Common myeloid progenitor, CD34-positive (primary cell): ENCODE results near the gene PPIE.

Source experiments
- CTCF ChIA-PET: fragments of 350-600 bp; sonication (Branson Sonifier 250); formaldehyde crosslinking; loops from one replicate; lab custom pipeline; 2021; ENCODE audit warnings: antibody characterized with exemption; lab: Charles Lee
- POLR2A ChIA-PET: fragments of 350-600 bp; sonication (Branson Sonifier 250); formaldehyde crosslinking; loops from one replicate; lab custom pipeline; 2021; ENCODE audit warnings: antibody characterized with exemption; lab: Charles Lee
- DNase-seq, 3 donors: peaks; one replicate each; pipeline versions ENCODE4 v3.0.0 to v3.0.0-alpha.2; 2013
- H3K27ac ChIP-seq, 2 experiments: 1 replicate in 1 of 2; 2 replicates in 1 of 2; pipeline ENCODE4 v1.7.0; 2013; ENCODE audit warnings: inconsistent platforms in 2 of 2, low read length in 2 of 2, mild to moderate bottlenecking in 2 of 2, low read depth in 1 of 2, moderate library complexity in 1 of 2; ENCODE audit not compliant: severe bottlenecking in 2 of 2, insufficient read depth in 1 of 2, poor library complexity in 1 of 2
- H3K27me3 ChIP-seq, 5 experiments: replicated peaks in 2 of 5; 1 replicate in 3 of 5; 2 replicates in 2 of 5; pipeline versions ENCODE4 v1.6.1 to v1.7.0; 2013; ENCODE audit warnings: low read length in 4 of 5, mild to moderate bottlenecking in 2 of 5, moderate library complexity in 2 of 5, inconsistent platforms in 1 of 5; ENCODE audit not compliant: insufficient read depth in 5 of 5, control insufficient read depth in 4 of 5
- H3K36me3 ChIP-seq, 4 experiments: 1 replicate in 2 of 4; 2 replicates in 2 of 4; pipeline versions ENCODE4 v1.6.1 to v1.7.0; 2013; ENCODE audit warnings: low read length in 3 of 4, control low read depth in 1 of 4, mild to moderate bottlenecking in 1 of 4; ENCODE audit not compliant: control insufficient read depth in 4 of 4, insufficient read depth in 4 of 4
- H3K4me1 ChIP-seq, 4 experiments: 1 replicate in 3 of 4; 2 replicates in 1 of 4; pipeline versions ENCODE4 v1.6.1 to v1.7.1; 2013; ENCODE audit warnings: low read length in 3 of 4, mild to moderate bottlenecking in 3 of 4, control low read depth in 1 of 4, inconsistent platforms in 1 of 4, moderate library complexity in 1 of 4; ENCODE audit not compliant: control insufficient read depth in 4 of 4, insufficient read depth in 4 of 4; ENCODE audit errors: control extremely low read depth in 1 of 4
- H3K4me3 ChIP-seq, 7 experiments: 1 replicate in 4 of 7; 2 replicates in 3 of 7; pipeline versions ENCODE4 v1.5.1 to v1.7.0; 2013; ENCODE audit warnings: mild to moderate bottlenecking in 7 of 7, low read length in 6 of 7, moderate library complexity in 6 of 7, inconsistent platforms in 2 of 7, low read depth in 2 of 7, control low read depth in 1 of 7; ENCODE audit not compliant: insufficient read depth in 4 of 7, control insufficient read depth in 1 of 7; ENCODE audit errors: extremely low read depth in 1 of 7
- H3K9me3 ChIP-seq, 5 experiments: 1 replicate in 4 of 5; 2 replicates in 1 of 5; pipeline versions ENCODE4 v1.6.1 to v1.7.1; 2013; ENCODE audit warnings: low read length in 4 of 5, mild to moderate bottlenecking in 2 of 5, inconsistent platforms in 1 of 5, low read depth in 1 of 5, moderate library complexity in 1 of 5; ENCODE audit not compliant: control insufficient read depth in 4 of 5, insufficient read depth in 2 of 5; ENCODE audit errors: control extremely low read depth in 1 of 5
- WGBS: methylation state at CpG from one replicate; pipeline ENCODE4 v1.1.5; 2013; ENCODE audit not compliant: insufficient coverage; 5-methylcytosine and 5-hydroxymethylcytosine counted together

The PPIE gene

GRCh38 chr1:39713557-39713956 lies 25.1 kb upstream of the PPIE start:
- Histone ChIP-seq H3K9me3 (no peaks in the 10 kb centered on the region), H3K4me1 (peaks cover 0 to 2% (median 0%) of the 10 kb centered on the region in 4 experiments), H3K4me3 (no peak overlapping the region), H3K27me3 (peaks cover 2 to 27% (median 17%) of the 10 kb centered on the region in 5 experiments), H3K27ac (no peak overlapping the region), H3K36me3 (no peaks in the 10 kb centered on the region)
- WGBS, result 100% methylated on average over 5 of the region's 5 CpGs
- POLR2A ChIA-PET, result no interaction called here
- CTCF ChIA-PET, result interaction anchor here (1.3 to 2.2 kb wide), 2 partner anchors 41 to 86 kb away, joined by 5 read pairs; no protein-coding TSS in a partner anchor
- no peak for DNase-seq

GRCh38 chr1:39717809-39718208 lies 20.9 kb upstream of the PPIE start:
- DNase-seq, result no peak
- H3K4me3 ChIP-seq, result no peak overlapping the region
- CTCF ChIA-PET, result interaction anchor here (1.2 to 1.3 kb wide), 2 partner anchors 8 to 16 kb away, joined by 3 to 4 read pairs; no protein-coding TSS in a partner anchor
- no peaks in the 10 kb centered on the region for H3K9me3 ChIP-seq
- 67% methylated on average over 2 of the region's 6 CpGs for WGBS
- peaks cover 6 to 31% (median 25%) of the 10 kb centered on the region in 5 experiments for H3K27me3 ChIP-seq
- peaks cover 0 to 2% (median 0%) of the 10 kb centered on the region in 4 experiments for H3K4me1 ChIP-seq
- no peak overlapping the region for H3K27ac ChIP-seq
- H3K36me3 ChIP-seq, result no peaks in the 10 kb centered on the region
- POLR2A ChIA-PET, result no interaction called here

- POLR2A ChIA-PET, result interaction anchor here (0.6 kb wide), 1 partner anchor 387 kb away, joined by 3 read pairs; no protein-coding TSS in a partner anchor
- H3K27ac ChIP-seq, result no peak overlapping the region
- peak; percentile 71 to 88 (median 81) for DNase-seq
- no peaks in the 10 kb centered on the region for H3K9me3 ChIP-seq
- WGBS, result 62% methylated on average over 6 of the region's 7 CpGs
- no peaks in the 10 kb centered on the region for H3K36me3 ChIP-seq
- no peak overlapping the region for H3K4me3 ChIP-seq
- H3K4me1 ChIP-seq, result no peaks in the 10 kb centered on the region
- peaks cover 6 to 38% (median 24%) of the 10 kb centered on the region in 5 experiments for H3K27me3 ChIP-seq
- CTCF ChIA-PET, result interaction anchor here (1.1 to 2.4 kb wide), 6 partner anchors 18 to 115 kb away, joined by 3 to 9 read pairs (median 4); no protein-coding TSS in a partner anchor
These were observed 18.3 kb upstream of the PPIE start for GRCh38 chr1:39720094-39720999.

- H3K27me3 ChIP-seq, result peaks cover 13 to 45% (median 22%) of the 10 kb centered on the region in 5 experiments
These were observed 17.0 kb upstream of the PPIE start for GRCh38 chr1:39721664-39722063.

GRCh38 chr1:39722495-39722894 lies 16.2 kb upstream of the PPIE start:
- ChIA-PET POLR2A (no interaction called here), CTCF (interaction anchor here (0.8 to 1.6 kb wide), 2 partner anchors 10 to 244 kb away, joined by 3 to 4 read pairs; no protein-coding TSS in a partner anchor)
- no peaks in the 10 kb centered on the region for H3K36me3 ChIP-seq
- H3K4me1 ChIP-seq, result no peaks in the 10 kb centered on the region
- WGBS, result no CpG with 5 or more reads among the region's 2 CpGs
- no peak overlapping the region for H3K4me3 ChIP-seq
- no peaks in the 10 kb centered on the region for H3K9me3 ChIP-seq
- H3K27me3 ChIP-seq, result peaks cover 15 to 44% (median 18%) of the 10 kb centered on the region in 5 experiments
- no peak for DNase-seq
- no peak overlapping the region for H3K27ac ChIP-seq

More at GRCh38 chr1:39721664-39722063, 17.0 kb upstream of the PPIE start:
- ChIA-PET CTCF (interaction anchor here (1.5 to 1.9 kb wide), 3 partner anchors 9 to 104 kb away, joined by 3 to 9 read pairs (median 4); no protein-coding TSS in a partner anchor), POLR2A (no interaction called here)
- no peaks in the 10 kb centered on the region for H3K9me3 ChIP-seq
- H3K27ac ChIP-seq, result no peak overlapping the region
- no peak for DNase-seq
- H3K4me3 ChIP-seq, result no peak overlapping the region
- H3K36me3 ChIP-seq, result no peaks in the 10 kb centered on the region
- no peaks in the 10 kb centered on the region for H3K4me1 ChIP-seq

- no CpG with 5 or more reads among the region's 3 CpGs for WGBS
- peaks cover 23 to 68% (median 33%) of the 10 kb centered on the region in 5 experiments for H3K27me3 ChIP-seq
- POLR2A ChIA-PET, result no interaction called here
These were observed 12.1 kb upstream of the PPIE start for GRCh38 chr1:39726600-39726999.

More at GRCh38 chr1:39726600-39726999, 12.1 kb upstream of the PPIE start:
- CTCF ChIA-PET, result interaction anchor here (0.7 kb wide), 2 partner anchors 9 to 638 kb away, joined by 3 read pairs; no protein-coding TSS in a partner anchor
- no peak overlapping the region for H3K4me3 ChIP-seq
- DNase-seq, result no peak
- peaks cover 0 to 5% (median 0%) of the 10 kb centered on the region in 5 experiments for H3K9me3 ChIP-seq
- H3K4me1 ChIP-seq, result no peaks in the 10 kb centered on the region
- H3K27ac ChIP-seq, result no peak overlapping the region
- H3K36me3 ChIP-seq, result no peaks in the 10 kb centered on the region
